ENCODE results near the gene IGFBP5. TPM values are rescaled to one million over a fixed set of nuclear protein-coding genes. Genes with fewer than 3 reads are reported as not detected.

Gene IGFBP5
- total RNA-seq, 1 donor from 2014 or later, result not detected

- intact Hi-C loops (cut with micrococcal nuclease), result no loop called here
Observed at GRCh38 chr2:216626168-216626874, 69.0 kb downstream of the IGFBP5 start.

GRCh38 chr2:216624251-216624650 lies 71.1 kb downstream of the IGFBP5 start:
- intact Hi-C loops (cut with micrococcal nuclease), result no loop called here

- intact Hi-C loops (cut with micrococcal nuclease), result no loop called here
Observed at GRCh38 chr2:216622526-216622925, 72.8 kb downstream of the IGFBP5 start.

Other genes with a start within 250 kb of the IGFBP5 start
- gene RPL37A, start 196.7 kb downstream of the IGFBP5 start, total RNA-seq, result 1,808 and 1,859 TPM in 2 replicates
- 10.1 and 11.3 TPM in 2 replicates for gene IGFBP2, start 62.1 kb downstream of the IGFBP5 start, total RNA-seq
- gene TNP1, start 164.5 kb upstream of the IGFBP5 start, total RNA-seq, result not detected in 2 replicates

Data from T-helper 1 cell treated with Interleukin-12 subunit alpha and Interleukin-12 subunit beta and Interleukin-4 antibody, amounts not matched to agents 30 ng/mL and 1 ng/mL, for 36 hours (primary cell).